Ascending aorta (tissue), 2 donors: ENCODE data around the gene GUCD1. TPM values are rescaled to one million over a fixed set of nuclear protein-coding genes. Genes with fewer than 3 reads are reported as not detected.

ENCODE experiments used
- DNase-seq, 2 donors: peaks; one replicate each; pipeline ENCODE4 v3.0.0-alpha.2; 2019; ENCODE audit warnings: low spot score in 2 of 2
- H3K27ac ChIP-seq, 2 donors: fragments of 200-600 bp; sonication (generic); one replicate each; pipeline ENCODE4 v1.5.1; 2016 to 2017; ENCODE audit warnings: mild to moderate bottlenecking in 1 of 2
- H3K27me3 ChIP-seq: fragments of 200-600 bp; sonication (generic); one replicate; pipeline ENCODE4 v1.5.1; 2017
- H3K36me3 ChIP-seq, 2 donors: fragments of 200-600 bp; sonication (generic); one replicate each; pipeline ENCODE4 v1.5.1; 2016
- H3K4me1 ChIP-seq, 2 donors: fragments of 200-600 bp; sonication (generic); one replicate each; pipeline ENCODE4 v1.5.1; 2016 to 2017; ENCODE audit warnings: mild to moderate bottlenecking in 1 of 2
- H3K4me3 ChIP-seq, 2 donors: fragments of 200-600 bp; sonication (generic); one replicate each; pipeline ENCODE4 v1.5.1; 2016 to 2017; ENCODE audit warnings: mild to moderate bottlenecking in 1 of 2
- H3K9me3 ChIP-seq, 2 donors: fragments of 200-600 bp; sonication (generic); one replicate each; pipeline ENCODE4 v1.5.1; 2016
- intact Hi-C: fragments of 100-400 bp; cut with DNase I; formaldehyde crosslinking; loops from one replicate; pipeline ENCODE4 v1.15.1; 2023
- total RNA-seq: library from RNA; depleted of rRNA; stranded (reverse); fragments of >200 nt; gene quantifications from one replicate; pipeline ENCODE4 v1.1.0, GENCODE V29; 2016
- TF ChIP-seq, protein P1 (sequence below), 3 experiments: fragments of 200-600 bp in 2 of 3; fragments of 450-650 bp in 1 of 3; sonication (generic) in 2 of 3; IDR thresholded peaks; one replicate each; pipeline ENCODE4 v1.5.1; 2016 to 2019; ENCODE audit warnings: antibody characterized with exemption in 3 of 3, mild to moderate bottlenecking in 1 of 3, moderate library complexity in 1 of 3

The GUCD1 gene
- total RNA-seq, 1 donor from 2014 or later: 80.0 TPM

- no peak for DNase-seq
- Histone ChIP-seq H3K36me3 (peaks cover 9 to 36% of the 10 kb centered on the region in 2 donors), H3K27me3 (no peaks in the 10 kb centered on the region), H3K9me3 (no peaks in the 10 kb centered on the region), H3K4me1 (peaks cover 0 to 8% of the 10 kb centered on the region in 2 donors), H3K27ac (peak overlapping the region in 1 of 2 donors; percentile 79), H3K4me3 (no peak overlapping the region)
- TF ChIP-seq, protein P1, sequence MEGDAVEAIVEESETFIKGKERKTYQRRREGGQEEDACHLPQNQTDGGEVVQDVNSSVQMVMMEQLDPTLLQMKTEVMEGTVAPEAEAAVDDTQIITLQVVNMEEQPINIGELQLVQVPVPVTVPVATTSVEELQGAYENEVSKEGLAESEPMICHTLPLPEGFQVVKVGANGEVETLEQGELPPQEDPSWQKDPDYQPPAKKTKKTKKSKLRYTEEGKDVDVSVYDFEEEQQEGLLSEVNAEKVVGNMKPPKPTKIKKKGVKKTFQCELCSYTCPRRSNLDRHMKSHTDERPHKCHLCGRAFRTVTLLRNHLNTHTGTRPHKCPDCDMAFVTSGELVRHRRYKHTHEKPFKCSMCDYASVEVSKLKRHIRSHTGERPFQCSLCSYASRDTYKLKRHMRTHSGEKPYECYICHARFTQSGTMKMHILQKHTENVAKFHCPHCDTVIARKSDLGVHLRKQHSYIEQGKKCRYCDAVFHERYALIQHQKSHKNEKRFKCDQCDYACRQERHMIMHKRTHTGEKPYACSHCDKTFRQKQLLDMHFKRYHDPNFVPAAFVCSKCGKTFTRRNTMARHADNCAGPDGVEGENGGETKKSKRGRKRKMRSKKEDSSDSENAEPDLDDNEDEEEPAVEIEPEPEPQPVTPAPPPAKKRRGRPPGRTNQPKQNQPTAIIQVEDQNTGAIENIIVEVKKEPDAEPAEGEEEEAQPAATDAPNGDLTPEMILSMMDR (IDR thresholded peaks at IDR 0.05): no peak
- intact Hi-C loops: no loop called here
Measured at GRCh38 chr22:24585461-24585860, 30.5 kb upstream of the GUCD1 start.

DNA sequence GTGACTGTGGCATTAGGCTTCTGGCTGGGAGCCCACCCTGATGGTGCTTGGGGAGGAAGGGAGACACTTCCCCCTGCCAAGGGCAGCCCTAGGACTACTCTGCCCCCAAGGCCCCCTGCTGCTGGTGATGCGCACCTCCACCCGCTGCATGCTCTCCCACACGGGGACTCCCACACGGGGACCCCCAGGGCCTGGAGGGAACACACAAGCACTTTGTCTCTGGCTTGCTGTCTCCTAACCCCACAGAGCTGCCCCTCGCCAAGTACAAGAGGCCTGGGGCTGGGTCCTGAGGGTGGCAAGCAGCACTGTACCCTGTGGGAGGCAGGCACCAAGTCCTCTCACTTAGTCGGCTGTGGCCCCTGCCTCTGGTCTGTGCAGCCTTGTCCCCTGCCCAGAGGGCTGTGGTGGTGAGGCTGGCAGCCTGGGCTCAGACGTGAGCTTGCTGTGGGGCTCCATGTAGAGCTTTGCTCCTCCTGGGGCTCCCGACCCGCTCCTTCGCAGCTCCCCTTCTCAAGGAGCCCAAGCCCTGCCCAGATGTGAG is 30.0 kb upstream of the GUCD1 start:
- peaks cover 0 to 8% of the 10 kb centered on the region in 2 donors for H3K4me1 ChIP-seq
- no peak for DNase-seq
- H3K4me3 ChIP-seq: no peak overlapping the region
- no peaks in the 10 kb centered on the region for H3K27me3 ChIP-seq
- H3K27ac ChIP-seq: peak overlapping the region; percentile 76 to 79
- intact Hi-C loops: no loop called here
- no peaks in the 10 kb centered on the region for H3K9me3 ChIP-seq
- peaks cover 9 to 36% of the 10 kb centered on the region in 2 donors for H3K36me3 ChIP-seq
- TF ChIP-seq, protein P1 (IDR thresholded peaks at IDR 0.05): no peak

- no peaks in the 10 kb centered on the region for H3K27me3 ChIP-seq
- H3K4me3 ChIP-seq: peak overlapping the region; percentile 33 to 51
- no peak for DNase-seq
- no peaks in the 10 kb centered on the region for H3K9me3 ChIP-seq
- TF ChIP-seq, protein P1 (IDR thresholded peaks at IDR 0.05): no peak
- peaks cover 9 to 33% of the 10 kb centered on the region in 2 donors for H3K36me3 ChIP-seq
- H3K4me1 ChIP-seq: peaks cover 0 to 8% of the 10 kb centered on the region in 2 donors
- H3K27ac ChIP-seq: peak overlapping the region; percentile 76 to 79
- intact Hi-C loops: no loop called here
Measured at GRCh38 chr22:24584166-24584790, 29.3 kb upstream of the GUCD1 start.

DNA sequence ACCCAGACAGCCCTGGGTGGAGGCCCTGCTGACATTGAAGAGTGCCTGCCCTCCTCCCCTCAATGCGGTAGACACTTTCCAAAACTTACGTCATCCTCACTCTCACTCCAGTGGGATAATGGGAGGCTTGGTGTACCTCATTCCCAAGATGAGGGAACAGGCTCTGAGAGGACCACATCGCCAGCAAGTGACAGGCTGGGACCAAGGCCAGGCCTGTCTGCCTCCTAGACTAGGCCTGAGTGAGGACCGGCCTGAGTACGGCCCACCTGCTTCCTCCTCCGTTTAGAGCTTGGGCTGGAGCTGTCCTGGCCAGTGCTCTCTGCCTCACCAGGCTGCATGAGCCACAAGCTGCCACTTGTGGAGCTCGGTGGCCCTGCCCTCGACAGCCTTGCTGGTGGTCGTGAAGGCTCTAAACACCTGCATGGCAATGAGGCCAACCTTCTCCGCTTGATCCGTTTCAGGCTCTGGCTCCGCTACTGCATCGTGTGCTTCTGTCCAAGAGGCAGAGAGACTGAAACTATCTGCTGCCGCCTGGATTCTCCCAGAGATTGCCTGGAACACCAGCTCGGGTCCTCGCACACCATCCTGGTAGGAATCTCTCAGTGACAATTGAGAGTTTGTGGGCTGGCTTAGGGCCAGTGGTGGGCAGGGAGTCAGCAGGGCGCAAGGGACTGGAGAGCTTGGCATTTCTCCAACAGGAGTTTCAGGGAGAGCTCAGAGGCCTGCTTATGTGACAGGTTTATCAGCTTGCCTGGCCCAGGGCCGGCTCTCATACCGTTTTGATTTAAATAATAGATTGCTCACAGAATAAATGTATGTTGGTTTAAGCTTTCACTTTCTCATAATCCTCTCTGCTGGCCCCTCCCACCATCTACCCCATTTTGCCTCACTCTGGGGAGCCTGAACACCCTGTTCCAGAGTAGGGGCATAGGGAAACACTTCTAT is 28.6 kb upstream of the GUCD1 start:
- DNase-seq: no peak
- intact Hi-C loops: no loop called here
- H3K4me3 ChIP-seq: peak overlapping the region; percentile 33 to 51
- H3K27me3 ChIP-seq: no peaks in the 10 kb centered on the region
- TF ChIP-seq, protein P1 (IDR thresholded peaks at IDR 0.05): no peak
- H3K27ac ChIP-seq: peak overlapping the region; percentile 76 to 79
- peaks cover 0 to 8% of the 10 kb centered on the region in 2 donors for H3K4me1 ChIP-seq
- no peaks in the 10 kb centered on the region for H3K9me3 ChIP-seq
- peaks cover 7 to 27% of the 10 kb centered on the region in 2 donors for H3K36me3 ChIP-seq

DNA sequence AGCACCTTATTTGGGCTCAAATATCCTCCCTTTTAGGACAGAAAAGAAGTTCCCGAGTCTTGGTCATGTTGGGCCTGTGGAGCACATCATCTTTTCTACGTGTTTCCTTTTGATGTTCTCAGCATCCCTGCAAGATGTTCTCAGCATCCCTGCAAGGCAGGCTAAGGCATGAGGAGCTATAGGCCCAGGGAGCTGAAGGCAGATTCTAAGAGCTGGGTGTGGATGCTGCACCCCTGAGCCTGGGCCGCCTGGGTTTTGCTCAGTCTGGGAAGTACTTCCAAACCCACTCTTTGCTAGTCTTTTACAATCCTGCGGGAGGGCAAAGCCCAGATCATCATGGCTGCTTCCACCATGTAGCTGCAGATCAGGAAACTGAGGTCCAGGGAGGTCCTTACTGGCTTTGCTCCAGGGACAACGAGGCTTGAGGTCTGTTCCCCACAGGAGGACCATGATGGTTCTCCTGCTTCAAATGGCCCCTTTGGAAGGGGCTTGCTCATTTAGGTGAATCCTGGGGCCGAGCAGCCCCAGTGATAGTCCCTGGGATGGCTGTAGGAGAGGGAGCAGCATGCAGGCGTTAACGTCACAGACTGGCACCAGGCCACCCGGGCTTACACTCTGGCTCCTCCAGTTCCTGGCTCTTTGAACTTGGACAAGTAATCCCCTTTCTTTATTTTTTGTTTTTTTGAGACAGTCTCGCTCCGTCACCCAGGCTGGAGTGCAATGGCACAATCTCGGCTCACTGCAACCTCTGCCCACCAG is 27.3 kb upstream of the GUCD1 start:
- Histone ChIP-seq H3K4me3 (no peak overlapping the region), H3K4me1 (peaks cover 0 to 8% of the 10 kb centered on the region in 2 donors), H3K9me3 (no peaks in the 10 kb centered on the region), H3K36me3 (peaks cover 0 to 21% of the 10 kb centered on the region in 2 donors), H3K27me3 (no peaks in the 10 kb centered on the region), H3K27ac (no peak overlapping the region)
- TF ChIP-seq, protein P1 (IDR thresholded peaks at IDR 0.05): no peak
- intact Hi-C loops: no loop called here
- no peak for DNase-seq
